GM21423 (cell line): ENCODE data around the gene MUL1.

Experiments used
- ATAC-seq: cut with Tn5 transposase; IDR thresholded peaks from one replicate; pipeline ENCODE4 v1.9.1; 2021; ENCODE audit warnings: mild to moderate bottlenecking, moderate library complexity; ENCODE audit not compliant: unreplicated experiment

The MUL1 gene

DNA sequence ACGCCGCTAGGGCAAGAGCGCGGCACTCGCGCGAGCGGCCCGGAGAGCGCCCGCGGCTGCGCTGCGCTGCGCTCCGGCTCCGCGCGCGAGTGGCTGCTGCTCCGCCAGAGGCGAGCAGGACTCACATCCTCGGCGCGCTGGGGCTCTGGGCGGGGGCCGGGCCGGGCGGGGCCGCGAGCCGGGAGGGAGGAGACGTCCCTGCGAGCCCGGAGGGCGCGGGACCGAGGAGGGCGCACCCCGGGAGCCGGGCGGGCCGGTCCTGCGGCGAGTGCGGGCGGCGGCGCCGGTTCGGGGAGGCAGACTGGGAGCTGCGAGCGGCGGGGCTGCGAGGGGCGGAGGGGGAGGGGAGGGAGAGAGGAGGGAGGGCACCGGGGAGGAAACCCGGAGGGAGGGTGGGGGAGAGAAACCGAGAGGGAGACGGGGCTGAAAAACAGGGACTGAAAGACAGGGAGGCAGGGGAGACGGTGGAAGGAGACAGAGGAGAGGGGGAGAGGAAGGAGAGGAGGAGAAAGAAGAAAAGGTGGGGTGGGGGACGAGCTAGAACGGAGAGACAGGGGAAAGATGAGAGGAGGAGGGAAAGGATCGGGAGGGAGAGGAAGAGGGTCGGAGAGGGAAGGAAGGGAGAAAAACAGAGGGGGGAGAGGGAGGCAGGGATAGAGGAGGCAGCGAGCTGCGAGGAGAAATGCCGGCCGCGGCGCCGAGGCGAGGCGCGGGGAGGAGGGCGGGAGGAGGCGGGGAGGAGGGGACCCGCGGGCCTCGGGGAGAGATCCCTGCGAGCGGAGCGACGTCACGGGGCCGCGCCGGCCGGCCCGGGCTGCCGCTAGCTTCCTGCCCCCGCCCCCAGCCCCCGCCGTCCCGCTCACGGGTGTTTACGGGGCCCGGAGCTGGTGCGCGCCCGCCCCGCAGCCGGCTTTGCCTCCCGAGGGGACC lies 22.2 kb downstream of the MUL1 start, which contains the start of gene CAMK2N1:
Gene CAMK2N1, minus strand, starts transcription at position 684 of the 930 bp plus-strand sequence. CDS start 831 bp downstream, outside the sequence.
- no peak for ATAC-seq

DNA sequence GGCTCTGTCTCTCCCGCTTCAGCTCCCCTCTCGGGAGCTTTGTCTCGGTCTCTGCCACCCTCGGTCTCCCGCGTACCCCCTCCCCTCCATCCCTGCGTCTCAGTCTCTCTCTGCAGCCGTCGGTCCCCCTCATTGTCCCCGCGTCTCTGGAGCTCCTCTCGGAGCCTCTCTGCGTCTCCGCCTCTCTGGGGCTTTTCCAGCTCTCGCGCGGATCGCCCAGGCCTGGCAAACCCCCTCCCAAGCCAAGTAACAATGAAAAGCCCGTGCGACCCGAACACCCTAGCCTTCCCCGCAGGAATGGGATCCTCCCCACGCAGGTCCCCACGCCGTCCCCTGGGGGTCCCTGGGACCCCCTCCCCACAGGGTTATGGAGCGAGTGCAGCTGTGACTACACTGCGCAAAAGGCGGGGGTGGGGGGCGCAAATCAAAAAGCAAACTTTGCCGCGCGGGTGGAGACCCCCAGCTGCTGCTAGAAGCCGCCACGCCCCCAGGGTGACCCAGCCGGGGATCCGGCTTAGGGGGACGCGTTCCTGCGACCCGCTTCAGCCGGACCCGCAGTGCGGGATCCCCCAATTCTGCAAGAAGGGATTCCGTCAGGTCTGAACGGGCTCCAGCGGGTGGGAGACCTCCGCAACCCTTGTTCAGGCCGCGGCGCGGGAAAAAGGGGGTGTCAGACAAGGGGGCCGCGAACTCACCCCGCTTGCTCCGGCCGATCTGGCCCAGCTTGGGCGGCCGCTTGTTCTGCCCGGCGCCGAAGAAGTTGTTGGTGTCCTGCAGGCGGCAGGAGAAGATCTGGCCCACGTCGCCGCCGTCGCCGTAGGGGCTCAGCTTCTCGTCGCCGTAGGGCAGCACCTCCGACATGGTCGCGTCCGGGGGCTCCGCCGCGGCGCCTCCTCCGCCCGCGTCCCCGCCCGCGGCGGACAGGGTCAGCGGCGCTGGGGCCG lies 23.2 kb downstream of the MUL1 start:
- no peak for ATAC-seq

DNA sequence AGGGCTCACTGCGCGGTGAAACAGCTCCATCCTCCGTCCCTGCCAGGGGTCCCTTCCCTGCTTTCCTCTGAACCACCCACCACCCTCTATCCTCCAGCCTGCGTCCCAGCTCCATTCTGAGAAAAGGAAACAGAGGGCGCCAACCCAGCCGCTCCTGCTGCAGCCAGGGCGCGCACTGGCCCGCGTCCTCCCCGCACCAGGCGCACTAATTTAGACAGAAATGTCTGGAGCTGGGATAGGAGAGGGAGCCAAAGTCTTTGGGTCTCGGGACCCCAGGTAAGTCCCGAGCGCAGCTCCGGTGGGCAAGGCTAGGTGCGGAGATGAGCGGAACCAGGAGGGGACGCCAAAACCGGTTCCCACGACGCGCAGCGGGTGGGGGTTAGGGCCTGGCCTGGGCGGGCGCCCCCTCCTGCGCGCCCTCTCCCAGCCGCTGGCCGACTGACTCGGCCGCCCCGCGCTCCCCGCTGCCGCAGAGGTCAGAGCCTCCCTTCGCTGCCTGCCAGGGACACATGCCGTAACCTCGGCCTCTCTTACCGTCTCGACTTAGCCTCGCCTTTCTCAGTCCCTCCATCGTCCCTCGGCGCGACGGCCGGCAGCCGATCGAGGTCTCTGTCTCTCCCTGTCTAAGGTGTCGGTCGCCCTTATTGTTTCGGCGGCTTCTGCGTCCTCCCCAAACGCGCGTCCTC lies 24.0 kb downstream of the MUL1 start:
- ATAC-seq = no peak

DNA sequence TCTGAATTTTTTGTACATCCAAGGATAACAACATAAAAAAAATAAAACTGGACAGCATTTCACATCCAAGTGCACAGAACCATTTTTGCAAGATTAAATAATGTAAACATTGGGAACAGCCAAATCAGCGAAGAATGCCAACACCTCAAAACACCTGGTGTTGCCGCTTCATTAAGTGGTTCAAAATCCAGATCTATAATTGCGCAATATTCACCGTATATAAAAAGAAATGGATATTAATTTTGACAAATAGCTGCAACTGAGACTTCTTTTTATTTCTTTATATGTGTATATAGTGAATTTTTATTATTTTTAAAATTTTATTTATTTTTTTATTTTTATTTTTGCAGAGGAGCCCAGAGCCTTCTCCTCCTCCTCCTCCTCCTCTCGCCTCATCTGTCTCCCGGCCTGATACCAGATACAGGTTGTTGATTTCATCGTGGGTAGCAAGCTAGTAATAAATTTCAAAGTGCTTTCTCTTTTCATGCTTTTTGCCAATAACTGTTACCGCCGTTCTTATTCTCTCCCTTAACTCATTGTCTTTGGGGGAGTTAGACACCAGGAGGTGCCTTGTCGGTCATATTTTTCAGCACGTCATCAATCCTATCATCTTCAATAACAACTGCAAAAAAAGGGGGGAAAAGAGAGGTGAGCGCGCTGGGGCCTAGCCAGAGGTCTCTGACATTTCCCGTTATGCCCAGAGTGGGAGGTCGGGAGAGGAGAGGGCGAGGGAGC lies 24.7 kb downstream of the MUL1 start:
- no peak for ATAC-seq

DNA sequence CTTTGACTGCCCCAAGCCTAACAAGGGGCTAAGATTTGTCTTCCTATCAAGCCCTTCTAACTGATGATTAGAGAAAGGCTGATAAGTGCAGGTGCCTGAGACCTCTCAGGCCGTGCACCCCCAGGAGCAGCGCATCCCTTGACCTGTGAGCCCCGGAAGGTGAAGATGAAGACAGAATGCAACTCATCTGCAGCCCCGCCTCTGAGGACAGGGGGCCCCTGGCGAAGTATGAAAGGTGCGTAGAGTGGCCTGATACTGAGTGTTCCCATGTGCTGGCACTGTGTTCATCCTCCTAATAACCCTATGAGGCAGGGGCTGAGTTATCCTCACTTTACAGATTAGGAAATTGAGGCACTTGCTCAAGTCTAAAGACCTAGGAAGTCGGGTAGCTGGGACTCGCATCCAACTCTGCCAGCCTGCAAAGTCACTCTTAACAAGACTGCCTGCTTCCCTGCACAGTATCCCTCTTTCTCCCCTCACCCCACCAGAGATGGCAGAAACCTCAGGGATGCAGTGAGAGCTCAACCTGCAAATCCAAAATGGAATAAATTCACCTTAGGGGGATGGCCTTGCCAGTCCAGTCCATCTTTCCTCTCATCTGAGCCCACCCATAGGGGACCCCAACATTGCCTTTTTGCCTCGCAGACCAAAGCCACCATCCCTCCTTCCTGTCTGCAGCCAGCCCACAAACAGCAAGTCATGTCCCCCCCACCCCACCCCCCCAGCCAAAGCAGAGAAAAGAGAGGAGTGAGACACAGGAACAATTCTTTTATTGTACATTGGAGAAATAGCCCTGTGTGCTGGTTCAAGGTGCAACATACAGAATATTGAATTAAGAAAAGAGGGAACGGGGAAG lies 26.1 kb downstream of the MUL1 start:
- no peak for ATAC-seq

DNA sequence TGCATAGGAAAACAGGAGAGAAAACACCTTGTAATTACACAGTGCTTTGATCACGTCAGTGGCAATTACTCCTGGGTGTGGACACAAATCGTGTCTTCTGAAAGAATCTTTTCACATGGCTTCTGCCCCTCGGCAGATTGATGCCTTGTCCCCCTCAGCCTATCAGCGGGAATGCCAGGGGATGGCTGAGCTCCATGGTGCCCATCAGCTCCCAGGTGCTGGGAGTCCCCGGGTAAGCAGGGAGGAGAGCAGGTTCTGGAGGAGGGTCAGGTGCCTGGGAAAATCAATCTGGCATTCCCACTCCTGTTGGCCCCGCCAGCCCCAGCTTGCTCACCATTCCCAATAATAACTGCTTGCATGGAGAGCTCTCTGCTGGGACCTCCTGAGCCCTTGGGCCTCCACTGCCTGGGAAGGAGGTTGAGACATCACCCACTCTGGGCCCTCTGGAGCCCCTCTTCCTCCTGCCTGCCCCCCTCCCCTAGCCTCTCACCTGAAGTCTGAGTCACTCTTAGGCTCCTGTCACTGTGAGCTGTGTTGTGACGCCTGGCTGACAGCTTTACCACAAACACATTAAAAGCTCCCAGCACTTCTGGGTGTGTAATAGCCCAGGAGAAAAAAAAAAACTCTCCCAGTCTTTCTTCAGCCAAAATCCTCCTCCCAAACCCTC lies 26.9 kb downstream of the MUL1 start:
- ATAC-seq = no peak

DNA sequence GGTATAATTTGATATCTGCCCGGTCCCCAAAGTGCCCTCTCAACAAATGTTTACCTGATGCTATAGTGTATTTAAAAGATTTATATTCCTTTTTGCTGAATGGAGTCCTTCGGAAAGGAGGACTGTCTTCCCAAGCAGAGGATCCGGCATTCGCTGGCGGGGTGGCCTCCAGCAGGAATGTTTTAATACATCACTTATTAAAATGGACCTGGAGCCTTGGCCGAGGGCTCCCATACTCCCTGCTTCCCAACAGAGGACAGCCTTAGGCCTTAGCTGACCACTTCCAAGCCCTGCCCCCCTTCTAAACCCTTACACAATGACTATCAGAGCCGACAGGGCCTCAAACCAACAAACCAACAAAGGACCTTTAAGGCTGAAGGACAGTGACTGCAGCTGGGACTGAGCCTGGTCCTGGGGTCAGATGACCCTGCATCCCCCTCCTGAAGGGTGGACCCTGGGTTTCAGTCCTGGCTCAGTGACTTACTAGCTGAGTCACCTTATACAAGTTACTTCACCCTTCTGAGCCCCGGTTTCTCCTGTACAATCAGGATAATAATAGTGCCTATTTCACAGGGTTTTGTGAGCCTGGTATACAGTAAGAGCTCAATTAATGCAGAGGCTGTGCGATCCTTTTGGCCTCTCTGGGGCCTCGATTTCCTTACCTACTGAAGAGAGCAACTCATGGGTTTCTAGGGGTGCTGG lies 27.6 kb downstream of the MUL1 start:
- ATAC-seq = no peak

DNA sequence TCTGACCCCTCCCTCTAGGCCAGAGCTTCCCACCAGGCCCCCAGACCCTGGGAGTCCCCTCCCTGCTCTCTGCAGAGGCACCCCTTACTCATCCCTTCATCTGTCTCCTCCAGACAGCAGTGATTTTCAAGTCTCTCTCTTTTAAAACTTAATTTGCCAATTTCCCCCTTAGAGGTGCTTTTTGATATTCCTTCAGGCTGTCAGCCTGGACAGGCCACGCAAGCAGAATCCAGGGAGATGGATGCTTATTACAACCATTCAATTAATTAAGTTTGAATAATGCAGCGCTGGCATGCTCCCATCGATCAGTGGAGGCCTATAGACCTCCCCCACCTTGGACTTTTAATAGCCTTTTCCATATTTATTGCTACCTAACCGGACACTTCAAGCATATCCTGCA lies 28.1 kb downstream of the MUL1 start:
- ATAC-seq = no peak

DNA sequence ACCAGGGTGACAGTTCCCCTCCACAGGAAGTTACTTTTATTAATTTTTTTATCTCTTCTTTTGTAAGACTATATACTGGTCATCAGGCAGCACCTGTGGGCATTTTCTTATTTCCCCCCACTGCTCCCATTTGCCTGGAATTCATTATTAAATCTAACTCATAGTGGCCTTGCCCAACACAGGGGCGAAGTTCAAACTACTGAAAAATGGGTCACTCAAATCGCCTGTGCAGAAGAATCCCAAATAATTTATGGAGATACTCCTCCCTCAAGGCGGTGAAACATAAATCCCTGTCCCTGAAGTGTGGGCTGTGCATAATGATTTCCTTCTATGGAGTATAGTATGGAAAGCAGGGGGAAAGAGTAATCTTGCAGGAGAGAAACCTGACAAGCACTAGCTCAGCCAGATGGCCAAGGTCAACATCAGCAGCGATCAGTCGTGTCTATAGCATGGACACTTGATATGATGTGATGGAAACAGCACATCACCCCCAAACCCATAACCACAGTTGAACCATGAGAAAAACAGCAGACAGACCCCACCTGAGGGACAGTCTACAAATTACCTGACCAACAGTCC lies 29.8 kb downstream of the MUL1 start:
- no peak for ATAC-seq

DNA sequence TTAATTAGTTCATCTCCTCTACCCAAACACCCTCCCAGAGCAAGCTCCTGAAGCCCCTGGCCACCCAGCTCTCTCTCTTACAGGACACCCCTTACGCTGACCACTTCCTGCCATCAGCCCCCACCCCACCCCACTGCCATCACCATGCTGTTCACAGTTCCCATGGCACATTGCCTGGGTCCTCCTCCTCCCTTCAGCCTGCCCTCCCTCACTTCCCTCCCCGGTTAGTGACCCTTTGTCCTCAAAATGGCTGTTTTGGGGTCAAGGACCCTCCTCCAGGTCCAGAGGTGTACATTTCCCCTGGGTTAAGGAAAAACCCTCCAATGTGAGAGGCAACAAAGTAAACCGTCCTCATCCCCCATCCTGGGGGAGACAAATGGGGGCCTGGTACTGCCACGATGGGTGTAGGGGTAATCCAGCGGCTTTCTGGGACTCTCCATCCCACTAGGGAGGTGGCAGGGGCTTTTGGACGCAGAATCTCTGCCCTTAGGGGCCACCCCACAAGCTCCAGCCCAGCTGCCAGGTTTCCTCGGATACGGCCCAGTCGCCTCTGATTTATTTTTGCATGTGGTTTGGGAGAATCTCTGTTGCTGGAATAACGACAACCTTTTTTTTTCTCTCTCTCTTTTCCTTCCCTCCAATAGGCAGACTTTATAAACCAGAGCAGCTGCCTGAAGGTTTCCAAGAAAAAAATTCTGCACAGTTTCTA lies 30.4 kb downstream of the MUL1 start:
- ATAC-seq = no peak

DNA sequence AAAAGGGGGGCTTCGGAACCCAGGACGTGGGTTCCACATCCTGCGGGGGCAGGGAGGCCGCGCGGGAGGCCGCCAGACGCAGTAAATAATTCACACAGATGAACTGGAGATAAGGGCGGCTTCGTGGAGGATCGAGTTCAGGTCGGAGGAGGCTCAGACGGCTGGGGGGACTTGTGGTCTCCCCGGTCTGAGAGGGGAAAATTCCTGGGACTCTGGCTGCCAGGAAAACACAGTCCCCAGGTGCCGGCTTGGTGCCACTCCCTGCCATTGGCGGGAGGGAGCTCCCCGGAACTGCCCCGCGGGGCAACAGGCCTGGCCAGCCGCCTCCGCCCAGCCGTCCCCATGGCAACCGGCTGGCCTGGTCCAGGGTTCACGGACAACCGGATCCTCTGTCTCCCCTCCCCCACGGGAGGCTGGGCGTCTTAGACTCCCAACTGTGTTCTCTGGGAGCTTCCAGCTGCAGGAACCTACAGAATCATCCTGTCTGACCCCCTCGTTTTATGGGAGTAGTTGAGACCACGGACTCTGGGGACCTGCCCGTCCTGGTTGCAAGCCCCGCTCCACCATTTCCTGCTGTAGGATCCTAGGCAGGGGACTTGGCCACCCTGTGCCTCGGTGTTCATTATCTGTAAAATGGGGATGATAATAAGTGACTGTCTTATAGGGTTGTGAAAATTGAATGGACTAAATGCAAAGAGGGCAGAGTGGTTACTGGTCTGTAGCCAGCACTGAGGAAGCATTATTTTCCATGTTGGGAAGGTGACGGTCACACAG lies 31.5 kb downstream of the MUL1 start:
- ATAC-seq = no peak

DNA sequence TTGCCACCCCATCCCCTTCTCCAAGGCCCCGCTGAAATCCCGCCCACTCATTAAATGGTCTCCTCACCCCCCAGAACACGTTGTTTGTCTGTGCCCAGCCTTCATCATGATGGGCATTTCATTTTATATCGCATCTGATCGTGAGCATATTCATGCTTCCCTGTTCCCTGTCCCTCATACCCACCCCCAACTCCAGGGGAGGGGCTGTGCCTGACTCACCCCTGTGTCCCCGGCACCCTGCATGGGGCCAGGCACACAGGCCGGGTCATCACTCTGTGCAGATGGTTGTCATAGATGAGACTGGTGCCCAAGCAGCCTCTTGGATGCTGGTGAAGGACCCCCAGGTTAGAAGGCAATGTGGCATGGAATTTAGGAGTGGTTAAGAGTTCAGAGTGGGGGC lies 33.0 kb downstream of the MUL1 start:
- ATAC-seq = no peak

DNA sequence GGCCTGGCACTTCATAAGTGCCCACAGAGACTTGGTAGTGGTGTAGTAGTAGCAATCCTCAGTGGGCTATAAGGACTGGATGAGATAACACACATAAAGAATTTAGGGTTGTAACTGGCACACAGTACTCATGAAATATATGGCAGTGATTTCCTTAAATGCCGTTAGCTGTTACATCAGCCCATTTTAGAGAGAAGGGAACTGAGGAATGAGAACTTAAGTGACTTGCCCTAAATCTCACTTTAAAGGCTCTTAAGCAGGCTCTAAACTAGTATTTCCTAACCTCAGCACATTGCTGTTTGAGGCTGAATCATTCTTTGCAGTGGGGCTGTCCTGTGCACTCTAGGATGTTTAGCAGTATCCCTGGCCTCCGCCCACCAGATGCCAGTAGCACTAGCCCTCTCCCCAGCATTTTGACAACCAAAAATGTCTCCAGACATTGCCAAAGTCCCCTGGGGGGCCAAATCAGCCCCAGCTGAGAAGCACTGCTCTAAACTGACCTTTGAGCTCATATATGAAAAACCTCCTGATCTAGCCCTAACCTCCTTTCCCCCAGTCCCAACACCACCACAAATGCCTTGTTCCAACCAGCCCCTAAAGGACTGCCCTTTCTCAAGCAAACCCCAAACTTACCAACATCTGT lies 33.5 kb downstream of the MUL1 start:
- no peak for ATAC-seq

DNA sequence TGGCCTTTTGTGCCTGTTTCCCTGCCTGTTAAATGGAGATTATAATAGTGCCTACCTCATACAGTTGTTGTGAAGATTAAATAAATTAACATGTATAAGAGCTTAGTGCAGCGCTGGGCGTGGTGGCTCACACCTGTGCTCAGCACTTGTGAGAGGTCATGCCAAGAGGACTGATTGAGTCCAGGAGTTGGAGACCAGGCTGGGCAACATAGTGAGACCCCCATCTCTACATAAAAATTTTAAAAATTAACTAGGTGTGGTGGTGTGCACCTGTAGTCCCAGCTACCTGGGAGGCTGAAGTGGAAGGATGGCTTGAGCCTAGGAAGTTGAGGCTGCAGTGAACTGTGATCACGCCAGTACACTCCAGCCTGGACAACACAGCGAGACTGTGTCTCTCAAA lies 34.1 kb downstream of the MUL1 start:
- no peak for ATAC-seq

DNA sequence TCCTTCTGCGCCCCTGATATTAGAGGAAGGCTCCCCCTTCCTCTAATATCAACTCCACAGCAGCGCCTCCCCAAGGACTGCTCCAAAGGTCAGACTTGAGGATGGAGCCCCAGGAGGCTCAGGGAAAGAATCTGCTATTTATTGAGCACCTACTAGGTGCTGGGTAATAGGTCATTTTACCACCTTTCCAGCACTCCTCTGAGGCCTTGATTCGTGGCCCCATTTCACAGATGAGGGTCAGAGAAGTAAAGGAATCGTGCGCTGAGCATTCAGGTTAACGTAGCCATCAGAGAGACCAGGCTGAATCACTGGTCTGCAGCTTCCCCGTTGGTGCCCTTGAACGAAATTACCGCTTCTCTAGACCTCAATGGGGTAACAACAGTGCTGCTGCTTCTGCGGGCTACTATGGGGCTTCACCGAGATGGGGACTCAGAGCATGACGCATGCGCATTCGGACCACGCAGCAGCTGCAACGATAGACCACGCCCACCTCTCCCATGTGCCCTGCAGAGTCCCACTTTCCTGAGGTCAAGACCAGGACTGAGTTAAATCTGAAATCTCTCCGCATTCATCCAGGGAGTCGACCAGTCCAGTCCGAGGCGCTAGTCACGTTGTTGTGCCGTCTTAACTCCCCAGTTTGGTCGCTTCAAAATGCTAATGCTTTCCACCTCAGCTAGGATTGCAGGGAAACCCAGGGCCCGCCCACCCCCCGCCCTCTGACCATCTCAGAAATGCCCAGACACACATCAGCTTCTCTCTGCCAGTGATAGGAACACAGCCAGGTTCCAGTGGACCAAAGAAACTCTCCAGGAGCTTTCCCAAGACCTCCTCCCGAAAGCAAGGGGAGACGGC lies 34.9 kb downstream of the MUL1 start:
- ATAC-seq = no peak
